NCI-H1694 (cell line): ENCODE data around the gene NME4.
A peak's percentile ranks its signal among the peaks of the same experiment; 100 is the strongest.
"Not testable (repeated sequence)": the region's sequence is repeated elsewhere in the genome, so short reads cannot be mapped to it uniquely, and the experiment has no call there.

Experiments used
- DNase-seq: peaks from one replicate; lab custom pipeline; 2025; lab: John Stamatoyannopoulos, UW

Gene NME4

GRCh38 chr16:397135-397661 is at the start of gene NME4:
TSS of gene NME4 (plus strand) at chr16:397199. CDS start at chr16:397223, 24 bp downstream.
- DNase-seq = no peak

GRCh38 chr16:347203-347602 is 49.8 kb upstream of the NME4 start:
- DNase-seq = no peak

GRCh38 chr16:348495-348894 is 48.5 kb upstream of the NME4 start:
- DNase-seq = not testable (repeated sequence)

DNA sequence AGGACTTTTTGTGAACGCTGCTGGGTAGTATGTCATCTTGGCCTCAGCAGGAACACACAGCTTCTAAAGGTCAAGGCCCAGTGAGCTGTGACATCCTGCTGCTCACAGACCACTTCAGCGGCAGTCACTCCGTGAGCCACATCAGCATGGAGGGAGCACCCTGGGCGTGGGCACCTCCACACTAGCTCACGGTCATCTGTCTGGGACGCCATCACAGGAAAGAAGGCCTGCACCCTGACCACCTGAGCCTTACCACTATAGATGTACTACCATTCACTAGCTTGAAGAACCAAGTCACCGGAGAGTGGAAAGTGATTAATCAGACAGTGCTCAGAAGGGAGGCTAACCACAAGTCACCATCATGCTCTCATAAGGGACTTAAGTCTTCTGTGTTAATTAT is 47.8 kb upstream of the NME4 start:
- no peak for DNase-seq

DNA sequence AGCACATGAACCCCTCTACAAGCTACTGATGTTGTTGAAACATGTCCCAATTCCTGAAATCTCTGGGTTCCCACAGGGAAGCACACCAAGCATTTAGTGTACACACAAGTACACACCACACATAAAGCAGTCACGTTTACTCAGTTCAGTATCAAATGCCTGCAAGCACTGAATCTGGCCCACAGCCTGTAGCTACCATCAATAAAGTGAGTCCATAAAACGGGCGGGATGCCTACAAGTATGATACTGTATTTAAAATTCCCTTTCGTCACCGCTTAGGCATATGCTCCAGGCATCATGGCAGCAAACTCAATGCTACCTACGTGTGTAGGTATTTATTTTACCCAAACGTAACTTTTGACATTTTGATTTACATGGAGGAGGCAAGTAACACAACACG is 46.8 kb upstream of the NME4 start:
- no peak for DNase-seq

DNA sequence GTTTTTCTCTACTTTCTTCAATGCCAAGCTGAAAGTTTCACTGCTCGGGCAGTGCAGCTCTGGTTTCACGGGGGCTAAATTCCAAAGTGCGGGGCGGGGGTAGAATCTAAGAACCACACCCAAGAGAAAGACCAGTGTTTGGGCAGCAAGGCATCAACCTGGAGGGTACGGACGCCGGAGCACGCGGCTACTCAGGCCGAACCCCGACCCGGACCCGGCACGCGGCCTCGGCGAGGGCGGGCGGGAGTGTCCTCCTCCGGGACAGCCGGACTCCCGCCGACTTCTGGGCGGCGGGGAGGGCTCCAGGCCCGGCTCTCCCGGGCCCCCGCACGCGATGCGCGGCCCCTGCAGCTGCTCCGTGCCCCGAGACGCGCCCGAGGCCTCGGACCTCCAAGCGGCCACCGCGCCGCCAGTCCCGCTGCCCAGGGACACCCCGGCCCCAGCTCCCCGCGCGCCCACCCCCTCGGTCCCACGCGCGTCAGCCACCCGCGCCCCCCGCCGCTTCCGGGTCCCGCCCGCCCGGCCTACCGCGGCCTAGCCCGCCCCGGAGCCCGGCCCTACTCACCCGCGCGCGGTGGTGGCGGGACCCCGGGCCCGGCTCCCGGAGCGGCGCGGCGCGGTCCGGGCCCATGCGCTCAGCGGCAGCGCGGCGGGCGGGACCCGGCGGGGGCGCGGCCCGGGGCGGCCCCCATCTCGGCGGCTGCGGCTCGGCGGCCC is 45.0 kb upstream of the NME4 start:
- DNase-seq = no peak

GRCh38 chr16:352547-353403 is 44.2 kb upstream of the NME4 start, which contains the start of gene AXIN1:
TSS of gene AXIN1 (minus strand) at chr16:352723. CDS start at chr16:347025, 5,698 bp downstream.
- peak; percentile 84 for DNase-seq

- DNase-seq = no peak
Observed at GRCh38 chr16:353404-354290, 43.4 kb upstream of the NME4 start.

DNA sequence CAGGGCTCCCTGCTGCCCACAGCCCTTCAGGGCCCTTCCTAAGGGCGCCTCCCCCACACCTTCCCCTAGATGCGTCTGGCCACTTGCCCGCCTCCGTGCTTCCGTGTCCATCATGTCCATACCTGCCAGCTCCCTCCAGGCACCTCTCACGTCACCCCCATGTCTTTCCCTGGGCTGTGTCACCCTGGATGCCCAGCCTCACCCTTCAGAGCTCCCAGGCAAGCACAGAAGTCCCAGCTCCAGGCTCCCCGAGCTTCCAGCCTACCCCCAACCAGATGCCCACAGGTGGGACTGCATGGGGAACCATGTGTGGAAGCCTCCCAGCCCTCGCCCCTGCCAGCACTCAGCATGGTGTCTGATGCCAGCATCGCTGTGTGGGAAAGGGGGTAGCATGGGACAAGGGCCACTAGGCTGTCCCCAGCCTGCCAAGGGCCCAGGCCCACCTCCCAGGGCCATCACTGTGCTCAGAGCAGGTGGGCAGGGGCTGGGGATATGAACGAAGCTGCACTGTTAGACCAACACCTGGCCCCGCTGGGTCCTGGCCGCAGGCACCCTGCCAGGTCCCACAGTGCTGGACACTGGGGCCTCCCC is 42.6 kb upstream of the NME4 start:
- no peak for DNase-seq

DNA sequence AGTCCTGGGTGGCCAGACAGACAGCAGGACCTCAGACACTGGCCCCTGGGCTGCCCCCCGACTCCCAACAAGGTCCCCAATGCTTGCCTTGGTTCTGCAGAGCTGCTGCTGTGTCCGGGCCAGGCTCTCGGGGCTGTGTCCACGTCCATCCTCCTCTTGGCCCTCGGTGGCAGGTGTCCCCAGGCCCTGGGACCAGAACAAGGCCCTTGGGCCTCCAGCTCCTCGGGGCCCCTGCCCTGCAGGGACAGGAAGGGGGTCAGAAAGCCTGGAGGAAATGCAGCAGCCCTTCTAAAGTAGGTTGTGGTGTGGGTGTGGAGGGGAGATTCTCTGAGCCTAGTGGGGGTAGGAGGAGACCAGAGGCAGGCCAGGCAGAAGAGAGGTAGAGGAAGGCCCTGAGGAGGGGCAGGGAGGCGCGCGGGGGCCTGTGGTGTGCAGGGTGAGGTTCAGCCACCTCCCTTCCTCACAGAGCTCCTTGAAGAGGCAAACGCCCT is 42.0 kb upstream of the NME4 start:
- DNase-seq = no peak

- DNase-seq = no peak
Observed at GRCh38 chr16:356741-357140, 40.3 kb upstream of the NME4 start.

DNA sequence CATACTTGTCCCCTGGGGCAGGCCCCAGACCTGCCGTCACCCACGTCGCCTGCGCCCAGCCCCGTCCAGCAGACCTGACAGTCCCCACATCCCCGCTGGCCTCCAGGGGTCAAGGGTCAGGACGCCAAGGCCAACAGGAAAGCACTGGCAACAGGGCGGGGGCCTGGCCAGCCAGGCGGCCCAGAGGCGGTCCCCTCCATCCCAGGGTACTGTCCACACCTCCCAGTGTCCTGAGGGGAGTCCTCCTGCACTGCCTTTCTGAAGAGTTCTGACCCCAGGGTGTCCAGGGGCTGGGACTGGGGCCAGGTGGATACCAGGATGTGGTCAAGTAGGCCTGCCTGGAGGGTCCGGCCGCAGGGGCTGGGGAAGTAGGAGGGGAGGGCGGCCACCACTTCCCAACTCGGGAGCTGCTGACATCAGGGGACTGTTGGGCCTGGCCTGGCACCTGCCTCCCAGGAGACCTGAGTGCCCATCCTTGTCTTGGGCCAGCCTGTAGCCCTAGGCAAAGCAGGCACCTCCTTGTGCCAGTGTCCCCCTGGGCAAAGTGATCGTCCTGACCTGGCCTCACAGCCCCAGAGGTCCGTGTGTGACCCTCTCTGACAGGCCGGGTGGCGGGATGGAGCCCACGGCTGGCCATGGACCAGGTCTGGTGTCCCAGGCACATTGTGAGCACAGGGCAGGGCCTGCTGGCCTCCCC is 37.8 kb upstream of the NME4 start:
- DNase-seq = no peak

GRCh38 chr16:359871-360697 is 36.9 kb upstream of the NME4 start:
- DNase-seq = no peak

- no peak for DNase-seq
Observed at GRCh38 chr16:360698-361336, 36.2 kb upstream of the NME4 start.

GRCh38 chr16:361341-361871 is 35.6 kb upstream of the NME4 start:
- no peak for DNase-seq

DNA sequence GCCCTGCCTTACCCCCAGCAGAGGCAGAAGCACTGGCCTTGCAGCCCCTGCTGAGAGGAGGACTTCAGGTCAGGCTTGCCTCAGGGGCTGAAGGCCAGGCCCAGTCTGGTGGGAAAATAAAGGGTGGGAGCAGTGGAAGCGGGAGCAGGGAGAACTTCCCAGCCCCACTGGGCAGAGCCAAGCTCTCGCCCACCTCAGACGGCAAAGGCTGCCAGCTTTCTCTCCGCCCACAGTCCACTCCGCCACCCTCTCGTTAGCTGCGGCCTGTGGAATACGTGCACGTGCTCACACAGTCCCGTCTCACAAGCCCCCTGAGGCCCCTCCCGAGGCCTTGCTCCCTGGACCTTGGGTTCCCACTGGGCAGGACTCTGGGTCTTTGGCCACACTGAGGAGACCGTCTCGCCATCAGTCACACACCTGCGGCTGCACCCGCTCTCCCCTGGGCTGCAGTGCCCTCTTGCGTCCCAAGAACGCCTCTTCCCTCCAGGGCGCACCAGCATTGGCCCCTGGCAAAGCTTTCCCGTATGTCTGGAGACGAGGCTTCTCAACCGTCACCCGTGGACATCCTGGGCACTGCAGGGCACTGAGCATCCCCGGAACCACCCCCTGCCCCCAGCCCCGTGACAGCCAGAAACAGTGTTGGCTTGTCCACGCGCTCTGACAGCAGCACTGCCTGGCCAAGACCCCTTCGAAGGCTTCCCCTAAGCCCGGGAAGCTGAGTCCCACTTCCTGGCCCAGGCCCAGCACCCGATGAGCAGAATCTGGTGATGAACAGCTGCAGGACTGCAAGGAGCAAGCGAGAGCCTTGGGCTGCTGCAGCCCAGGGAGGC is 34.9 kb upstream of the NME4 start:
- peak; percentile 46 for DNase-seq

DNA sequence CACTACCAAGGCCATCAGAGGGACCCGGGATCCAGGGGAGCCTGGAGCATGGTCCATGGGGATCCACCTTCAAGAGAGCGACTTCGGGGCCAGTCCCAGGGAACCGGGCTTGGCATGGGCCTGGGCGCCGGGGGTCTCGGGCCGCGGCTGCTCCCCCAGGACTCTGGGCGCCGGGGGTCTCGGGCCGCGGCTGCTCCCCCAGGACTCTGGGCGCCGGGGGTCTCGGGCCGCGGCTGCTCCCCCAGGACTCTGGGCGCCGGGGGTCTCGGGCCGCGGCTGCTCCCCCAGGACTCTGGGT is 34.3 kb upstream of the NME4 start:
- DNase-seq = not testable (repeated sequence)

- DNase-seq = no peak
Observed at GRCh38 chr16:363110-363765, 33.8 kb upstream of the NME4 start.
